Measurements from ENCODE around the gene TNS1. TPM values are rescaled to one million over a fixed set of nuclear protein-coding genes. Genes with fewer than 3 reads are reported as not detected.

The TNS1 gene
- total RNA-seq, 1 experiment from 2014 or later = 3.4 TPM

DNA sequence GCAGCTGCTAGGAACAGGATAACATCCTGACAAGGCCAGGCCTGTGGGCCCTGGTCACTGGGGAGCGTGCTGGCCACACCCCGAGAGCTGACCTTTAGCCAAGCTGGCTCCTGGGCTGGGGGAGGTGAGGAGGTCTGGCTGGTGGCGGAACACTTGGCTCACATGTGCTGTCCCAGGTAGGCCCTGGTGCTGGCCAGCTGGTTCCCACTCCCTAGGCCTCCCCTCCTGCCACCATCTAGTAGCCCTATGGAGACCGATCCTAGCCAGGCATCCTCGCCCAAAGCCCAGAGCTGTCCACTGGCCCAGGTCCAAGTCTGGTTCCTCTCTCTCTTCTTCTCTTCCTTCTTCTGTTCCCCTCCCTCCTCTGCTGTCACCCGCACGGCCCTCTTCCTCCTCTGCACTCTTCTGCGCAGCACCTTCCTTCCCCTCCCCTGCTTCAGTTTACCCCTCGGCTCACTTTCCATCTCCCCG is 52.4 kb downstream of the TNS1 start:
- Histone ChIP-seq H3K79me2 (ENCODE audit: insufficient read depth, low read length) (no peaks in the 10 kb centered on the region), H4K91ac (ENCODE audit: insufficient read length, low read depth, low read length) (no peak overlapping the region), H3K4ac (ENCODE audit: low read depth, low read length) (no peak overlapping the region), H2BK15ac (ENCODE audit: low read depth, low read length) (no peak overlapping the region), H3K27ac (ENCODE audit: insufficient read length, low read depth, low read length) (no peak overlapping the region), H3K9ac (ENCODE audit: extremely low read depth, insufficient read length, low read length) (no peak overlapping the region), H2AFZ (ENCODE audit: low read length) (no peak overlapping the region), H4K20me1 (ENCODE audit: control insufficient read depth, insufficient read depth, insufficient read length) (no peaks in the 10 kb centered on the region), H2BK20ac (ENCODE audit: low read depth, low read length, poor library complexity, severe bottlenecking) (no peak overlapping the region), H3K23me2 (ENCODE audit: insufficient read length, low read depth, low read length, poor library complexity, severe bottlenecking) (no peaks in the 10 kb centered on the region), H3K23ac (ENCODE audit: insufficient read length, low read depth, low read length) (no peak overlapping the region), H3K79me1 (ENCODE audit: insufficient read depth, low read depth, low read length, poor library complexity, severe bottlenecking) (no peaks in the 10 kb centered on the region), H3T11ph (ENCODE audit: low read length) (no peak overlapping the region), H3K27me3 (ENCODE audit: insufficient read depth, low read length) (no peaks in the 10 kb centered on the region), H2BK12ac (ENCODE audit: insufficient read length, low read depth, low read length) (no peak overlapping the region), H4K5ac (ENCODE audit: insufficient read length, low read depth, low read length) (no peak overlapping the region), H4K8ac (replicated peaks; ENCODE audit: insufficient read length, low read depth, low read length) (no peak overlapping the region), H3K4me2 (ENCODE audit: insufficient read depth, insufficient read length, low read length) (no peak overlapping the region), H3K18ac (ENCODE audit: insufficient read length, low read depth, low read length) (no peak overlapping the region), H2BK5ac (ENCODE audit: insufficient read length, low read length) (no peak overlapping the region), H3K9me3 (ENCODE audit: control insufficient read depth, low read depth, low read length) (no peaks in the 10 kb centered on the region), H2BK120ac (ENCODE audit: low read depth, low read length, poor library complexity, severe bottlenecking) (no peak overlapping the region), H2AK5ac (ENCODE audit: insufficient read length, low read length) (no peak overlapping the region), H3K14ac (ENCODE audit: insufficient read depth, low read length) (no peak overlapping the region), H3K4me1 (ENCODE audit: insufficient read depth, low read length) (peaks cover 4% of the 10 kb centered on the region; the same call in 1 of the 2 replicates), H3K56ac (ENCODE audit: insufficient read length, low read depth, low read length) (no peak overlapping the region)
- Mint-ChIP-seq H3K9me3 (no peaks in the 10 kb centered on the region), H3K27me3 (ENCODE audit: low read depth) (peaks cover 18% of the 10 kb centered on the region), H3K4me1 (peaks cover 28 to 42% of the 10 kb centered on the region in 2 experiments), H3K4me3 (no peak overlapping the region), H3K27ac (no peak overlapping the region), H3K36me3 (ENCODE audit: insufficient read depth in 1 of 3, low read depth in 3 of 3) (no peaks in the 10 kb centered on the region)
- no CpG with 5 or more reads among the region's 10 CpGs for WGBS (ENCODE audit: extremely low coverage, insufficient read length, low lambda C conversion rate)
- TF ChIP-seq, protein P1, sequence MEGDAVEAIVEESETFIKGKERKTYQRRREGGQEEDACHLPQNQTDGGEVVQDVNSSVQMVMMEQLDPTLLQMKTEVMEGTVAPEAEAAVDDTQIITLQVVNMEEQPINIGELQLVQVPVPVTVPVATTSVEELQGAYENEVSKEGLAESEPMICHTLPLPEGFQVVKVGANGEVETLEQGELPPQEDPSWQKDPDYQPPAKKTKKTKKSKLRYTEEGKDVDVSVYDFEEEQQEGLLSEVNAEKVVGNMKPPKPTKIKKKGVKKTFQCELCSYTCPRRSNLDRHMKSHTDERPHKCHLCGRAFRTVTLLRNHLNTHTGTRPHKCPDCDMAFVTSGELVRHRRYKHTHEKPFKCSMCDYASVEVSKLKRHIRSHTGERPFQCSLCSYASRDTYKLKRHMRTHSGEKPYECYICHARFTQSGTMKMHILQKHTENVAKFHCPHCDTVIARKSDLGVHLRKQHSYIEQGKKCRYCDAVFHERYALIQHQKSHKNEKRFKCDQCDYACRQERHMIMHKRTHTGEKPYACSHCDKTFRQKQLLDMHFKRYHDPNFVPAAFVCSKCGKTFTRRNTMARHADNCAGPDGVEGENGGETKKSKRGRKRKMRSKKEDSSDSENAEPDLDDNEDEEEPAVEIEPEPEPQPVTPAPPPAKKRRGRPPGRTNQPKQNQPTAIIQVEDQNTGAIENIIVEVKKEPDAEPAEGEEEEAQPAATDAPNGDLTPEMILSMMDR (conservative IDR thresholded peaks at IDR 0.05) = no peak
- no peak for DNase-seq
